Endothelial cell of umbilical vein (primary cell): ENCODE data around the gene MALRD1. TPM values are rescaled to one million over a fixed set of nuclear protein-coding genes. Genes with fewer than 3 reads are reported as not detected.

Experiments used
- BruUV-seq: library from RNA; stranded (reverse); fragments of 400-500 nt; replicated peaks from 2 replicates; lab custom pipeline; 2021; lab: Mats Ljungman, UMichigan
- CTCF ChIA-PET: fragments of 300-600, 350-600 bp; sonication (Branson Sonifier 250); formaldehyde crosslinking; loops from one replicate; lab custom pipeline; 2021; ENCODE audit warnings: antibody characterized with exemption, inconsistent platforms; lab: Charles Lee
- POLR2A ChIA-PET: fragments of 300-600, 350-600 bp; sonication (Branson Sonifier 250); formaldehyde crosslinking; loops from one replicate; lab custom pipeline; 2021; ENCODE audit warnings: antibody characterized with exemption, inconsistent platforms; lab: Charles Lee
- DNase-seq: peaks from one replicate; pipeline ENCODE4 v3.0.0-alpha.2; 2011; ENCODE audit warnings: low read depth, low spot score
- FAIRE-seq: peaks from 2 replicates; lab custom pipeline; 2011; peaks lifted over from hg19 to GRCh38; lab: Jason Lieb, UNC
- H2AFZ ChIP-seq: 2 replicates; pipeline ENCODE4 v1.6.0; 2012; ENCODE audit warnings: low read depth, low read length, control low read depth, inconsistent platforms
- H3K27ac ChIP-seq: 2 replicates; pipeline ENCODE4 v1.5.1; 2011; ENCODE audit warnings: low read depth, mild to moderate bottlenecking, control low read depth, low read length, moderate library complexity; ENCODE audit not compliant: insufficient read depth
- H3K27me3 ChIP-seq, 2 experiments: 2 replicates each; pipeline versions ENCODE4 v1.6.0 to v1.6.1; 2011; ENCODE audit warnings: low read length in 2 of 2, mixed read lengths in 1 of 2; ENCODE audit not compliant: control insufficient read depth in 2 of 2, insufficient read depth in 2 of 2
- H3K36me3 ChIP-seq, 2 experiments: 2 replicates in 1 of 2; 3 replicates in 1 of 2; pipeline ENCODE4 v1.5.1; 2011; ENCODE audit warnings: low read length in 2 of 2, mild to moderate bottlenecking in 1 of 2, moderate library complexity in 1 of 2; ENCODE audit not compliant: control insufficient read depth in 2 of 2, insufficient read depth in 2 of 2; ENCODE audit errors: extremely low read depth in 1 of 2
- H3K4me1 ChIP-seq: 3 replicates; pipeline ENCODE4 v1.5.1; 2011; ENCODE audit warnings: mild to moderate bottlenecking, low read length; ENCODE audit not compliant: control insufficient read depth, insufficient read depth; ENCODE audit errors: extremely low read depth
- H3K4me2 ChIP-seq: 2 replicates; pipeline ENCODE4 v1.6.1; 2011; ENCODE audit warnings: low read length, control low read depth, mixed read lengths; ENCODE audit not compliant: insufficient read depth
- H3K4me3 ChIP-seq, 3 experiments: fragments of 200-600 bp in 1 of 3; sonication (generic), shearing (Covaris generic) in 1 of 3; replicated peaks in 1 of 3; 2 replicates each; pipeline ENCODE4 v1.5.1; 2011 to 2016; ENCODE audit warnings: control low read depth in 3 of 3, low read length in 3 of 3, mild to moderate bottlenecking in 2 of 3, inconsistent platforms in 1 of 3, low read depth in 1 of 3, moderate library complexity in 1 of 3; ENCODE audit not compliant: insufficient read depth in 1 of 3
- H3K79me2 ChIP-seq: 2 replicates; pipeline ENCODE4 v1.6.0; 2012; ENCODE audit warnings: low read length, inconsistent platforms; ENCODE audit not compliant: control insufficient read depth, insufficient read depth
- H3K9ac ChIP-seq: replicated peaks from 2 replicates; pipeline ENCODE3; 2011; ENCODE audit warnings: low read length, control low read depth; ENCODE audit not compliant: insufficient read depth; ENCODE audit errors: extremely low read depth
- H3K9me1 ChIP-seq: replicated peaks from 3 replicates; pipeline ENCODE4 v1.6.0; 2011; ENCODE audit warnings: mild to moderate bottlenecking, low read length; ENCODE audit not compliant: control insufficient read depth, insufficient read depth; ENCODE audit errors: extremely low read depth
- H3K9me3 ChIP-seq: replicated peaks from 2 replicates; pipeline ENCODE4 v1.5.1; 2012; ENCODE audit warnings: low read length, inconsistent platforms; ENCODE audit not compliant: control insufficient read depth, insufficient read depth
- H4K20me1 ChIP-seq: replicated peaks from 2 replicates; pipeline ENCODE3; 2011; ENCODE audit warnings: mild to moderate bottlenecking, low read length; ENCODE audit not compliant: control insufficient read depth, insufficient read depth; ENCODE audit errors: extremely low read depth
- CTCF ChIP-seq, 2 donors: IDR thresholded peaks; 1 replicate in 1 of 2; 2 replicates in 1 of 2; pipeline ENCODE4 v1.5.1; 2011; ENCODE audit warnings: low read length in 2 of 2, mild to moderate bottlenecking in 2 of 2, moderate library complexity in 2 of 2, control low read depth in 1 of 2, inconsistent platforms in 1 of 2, low read depth in 1 of 2; ENCODE audit not compliant: insufficient read depth in 1 of 2; ENCODE audit errors: extremely low read depth in 1 of 2
- EZH2 ChIP-seq: IDR thresholded peaks from 2 replicates; pipeline ENCODE4 v1.6.1; 2012; ENCODE audit warnings: borderline replicate concordance, low read depth, mild to moderate bottlenecking, moderate library complexity, low read length, inconsistent platforms; ENCODE audit not compliant: severe bottlenecking
- FOS ChIP-seq: IDR thresholded peaks from 2 replicates; pipeline ENCODE4 v1.6.1; 2011; ENCODE audit warnings: mild to moderate bottlenecking, low read length, moderate library complexity, borderline replicate concordance; ENCODE audit not compliant: insufficient read depth
- GATA2 ChIP-seq: IDR thresholded peaks from 2 replicates; pipeline ENCODE4 v1.7.0; 2011; ENCODE audit warnings: low read depth, mild to moderate bottlenecking, moderate library complexity, mixed read lengths, low read length; ENCODE audit not compliant: insufficient read length, insufficient read depth
- JUN ChIP-seq: IDR thresholded peaks from 2 replicates; pipeline ENCODE4 v1.6.1; 2011; ENCODE audit warnings: borderline replicate concordance, low read depth; ENCODE audit not compliant: insufficient read length, insufficient read depth
- MAX ChIP-seq: IDR thresholded peaks from 2 replicates; pipeline ENCODE4 v1.6.1; 2011; ENCODE audit not compliant: insufficient read depth, insufficient read length
- MYC ChIP-seq: IDR thresholded peaks from one replicate; pipeline ENCODE4 v1.6.1; 2011; ENCODE audit warnings: mild to moderate bottlenecking, low read depth, low read length
- POLR2A ChIP-seq: IDR thresholded peaks from 2 replicates; pipeline ENCODE4 v1.6.1; 2012; ENCODE audit warnings: low read depth, mild to moderate bottlenecking, control low read depth, low read length
- POLR2AphosphoS5 ChIP-seq: IDR thresholded peaks from 2 replicates; pipeline ENCODE4 v1.6.1; 2012; ENCODE audit warnings: low read depth, mild to moderate bottlenecking, control low read depth, low read length, moderate library complexity; ENCODE audit not compliant: insufficient read depth
- dilution Hi-C: fragments of 300-500 bp; cut with MboI; formaldehyde crosslinking; loops from one replicate; pipeline ENCODE4 v1.15.0; 2019; ENCODE audit warnings: low sequenced_read_pairs; ENCODE audit not compliant: extremely low pct_ligation_motif_present
- intact Hi-C: fragments of 100-400 bp; cut with micrococcal nuclease; formaldehyde crosslinking; loops from one replicate; pipeline ENCODE4 v1.10.0; 2022
- polyA plus RNA-seq, 4 experiments: library from polyadenylated mRNA; depleted of rRNA in 3 of 4; stranded (reverse) in 3 of 4; unstranded in 1 of 4; fragments of >200 nt; gene quantifications; 2 replicates each; pipeline versions ENCODE4 v1.2.1 to v1.2.3, GENCODE V29; 2011 to 2012; ENCODE audit warnings: missing spikeins in 1 of 4
- total RNA-seq: library from RNA; stranded (reverse); gene quantifications from 2 replicates; pipeline ENCODE4 v1.2.3, GENCODE V29; 2021

The MALRD1 gene
- total and polyA plus RNA-seq, 2 donors (not counting 3 experiments of a cell fraction or from before 2014, with no cell fraction given): not detected

GRCh38 chr10:19048891-19049290 lies 290 bp downstream of the MALRD1 start:
- no peak overlapping the region for H3K27ac ChIP-seq
- H3K36me3 ChIP-seq: no peaks in the 10 kb centered on the region
- FAIRE-seq: no peak
- no peaks in the 10 kb centered on the region for H4K20me1 ChIP-seq
- H3K4me2 ChIP-seq: no peak overlapping the region
- H3K4me1 ChIP-seq: no peaks in the 10 kb centered on the region
- H3K9ac ChIP-seq: no peak overlapping the region
- H3K79me2 ChIP-seq: no peaks in the 10 kb centered on the region
- intact Hi-C loops: no loop called here
- TF ChIP-seq CTCF (IDR thresholded peaks at IDR 0.05; ENCODE audit: extremely low read depth in 1 of 2, insufficient read depth in 1 of 2, low read depth in 1 of 2, low read length in 2 of 2) (no peak), GATA2 (no peak), JUN (no peak), FOS (no peak), POLR2A (no peak), MYC (no peak), POLR2AphosphoS5 (no peak), EZH2 (no peak), MAX (no peak)
- ChIA-PET CTCF (no interaction called here), POLR2A (no interaction called here)
- no peak overlapping the region for H3K4me3 ChIP-seq
- no peaks in the 10 kb centered on the region for H3K27me3 ChIP-seq
- no peak overlapping the region for H2AFZ ChIP-seq
- H3K9me1 ChIP-seq: no peaks in the 10 kb centered on the region
- DNase-seq: no peak
- dilution Hi-C loops: no loop called here
- BruUV-seq: no TSS peak
- peaks cover 2% of the 10 kb centered on the region for H3K9me3 ChIP-seq
